Left ventricle myocardium inferior (tissue), 1 donor: ENCODE results near the gene COL8A1. TPM values are rescaled to one million over a fixed set of nuclear protein-coding genes. Genes with fewer than 3 reads are reported as not detected.

ENCODE experiments used
- DNase-seq: peaks from one replicate; pipeline ENCODE4 v3.0.0-alpha.2; 2020
- H3K27ac ChIP-seq: fragments of 200-600 bp; replicated peaks from 2 replicates; pipeline ENCODE4 v1.8.0; 2021
- H3K27me3 ChIP-seq: fragments of 200-600 bp; 2 replicates; pipeline ENCODE4 v1.8.0; 2021; ENCODE audit warnings: low read depth
- H3K36me3 ChIP-seq: fragments of 200-600 bp; 2 replicates; pipeline ENCODE4 v1.8.0; 2021
- H3K4me1 ChIP-seq: fragments of 200-600 bp; 2 replicates; pipeline ENCODE4 v1.8.0; 2021
- H3K4me3 ChIP-seq: fragments of 200-600 bp; 2 replicates; pipeline ENCODE4 v1.8.0; 2021; ENCODE audit warnings: mild to moderate bottlenecking, moderate library complexity
- H3K9me3 ChIP-seq: fragments of 200-600 bp; replicated peaks from 2 replicates; pipeline ENCODE4 v1.8.0; 2021
- intact Hi-C: fragments of 100-400 bp; cut with micrococcal nuclease; formaldehyde crosslinking; loops from one replicate; pipeline ENCODE4 v1.11.0; 2022
- total RNA-seq: library from RNA; stranded (reverse); fragmentation: NEBNext Ultra II Directional; extraction: Animal tissue kit (Norgen Biotek cat#: 25700); gene quantifications from one replicate; pipeline ENCODE4 v1.2.1, GENCODE V29; 2021
- TF ChIP-seq, protein P1 (sequence below): fragments of 200-600 bp; IDR thresholded peaks from 2 replicates; pipeline ENCODE4 v1.8.0; 2021; ENCODE audit warnings: antibody characterized with exemption, mild to moderate bottlenecking, borderline replicate concordance
- donor health status: DM: no; HTN: yes; CAD: no; lungs with severe emphysema.

The COL8A1 gene
- total RNA-seq, 1 donor from 2014 or later: 16.4 TPM

GRCh38 chr3:99645277-99646106, 7.1 kb downstream of the COL8A1 start:
- Histone ChIP-seq H3K4me3 (no peak overlapping the region), H3K27ac (peak overlapping the region; percentile 66)

GRCh38 chr3:99646107-99646435, 7.7 kb downstream of the COL8A1 start:
- Histone ChIP-seq H3K4me3 (no peak overlapping the region), H3K4me1 (peaks cover 5% of the 10 kb centered on the region), H3K36me3 (no peaks in the 10 kb centered on the region), H3K27me3 (no peaks in the 10 kb centered on the region), H3K27ac (peak overlapping the region; percentile 66), H3K9me3 (no peaks in the 10 kb centered on the region)
- TF ChIP-seq, protein P1, sequence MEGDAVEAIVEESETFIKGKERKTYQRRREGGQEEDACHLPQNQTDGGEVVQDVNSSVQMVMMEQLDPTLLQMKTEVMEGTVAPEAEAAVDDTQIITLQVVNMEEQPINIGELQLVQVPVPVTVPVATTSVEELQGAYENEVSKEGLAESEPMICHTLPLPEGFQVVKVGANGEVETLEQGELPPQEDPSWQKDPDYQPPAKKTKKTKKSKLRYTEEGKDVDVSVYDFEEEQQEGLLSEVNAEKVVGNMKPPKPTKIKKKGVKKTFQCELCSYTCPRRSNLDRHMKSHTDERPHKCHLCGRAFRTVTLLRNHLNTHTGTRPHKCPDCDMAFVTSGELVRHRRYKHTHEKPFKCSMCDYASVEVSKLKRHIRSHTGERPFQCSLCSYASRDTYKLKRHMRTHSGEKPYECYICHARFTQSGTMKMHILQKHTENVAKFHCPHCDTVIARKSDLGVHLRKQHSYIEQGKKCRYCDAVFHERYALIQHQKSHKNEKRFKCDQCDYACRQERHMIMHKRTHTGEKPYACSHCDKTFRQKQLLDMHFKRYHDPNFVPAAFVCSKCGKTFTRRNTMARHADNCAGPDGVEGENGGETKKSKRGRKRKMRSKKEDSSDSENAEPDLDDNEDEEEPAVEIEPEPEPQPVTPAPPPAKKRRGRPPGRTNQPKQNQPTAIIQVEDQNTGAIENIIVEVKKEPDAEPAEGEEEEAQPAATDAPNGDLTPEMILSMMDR: no peak
- intact Hi-C loops: no loop called here
- DNase-seq: no peak

More at GRCh38 chr3:99645277-99646106, 7.1 kb downstream of the COL8A1 start:
- TF ChIP-seq, protein P1: peak; percentile 67
- H3K36me3 ChIP-seq: no peaks in the 10 kb centered on the region
- no peaks in the 10 kb centered on the region for H3K9me3 ChIP-seq
- no peak for DNase-seq
- no peaks in the 10 kb centered on the region for H3K27me3 ChIP-seq
- intact Hi-C loops: no loop called here
- H3K4me1 ChIP-seq: peaks cover 4% of the 10 kb centered on the region

DNA sequence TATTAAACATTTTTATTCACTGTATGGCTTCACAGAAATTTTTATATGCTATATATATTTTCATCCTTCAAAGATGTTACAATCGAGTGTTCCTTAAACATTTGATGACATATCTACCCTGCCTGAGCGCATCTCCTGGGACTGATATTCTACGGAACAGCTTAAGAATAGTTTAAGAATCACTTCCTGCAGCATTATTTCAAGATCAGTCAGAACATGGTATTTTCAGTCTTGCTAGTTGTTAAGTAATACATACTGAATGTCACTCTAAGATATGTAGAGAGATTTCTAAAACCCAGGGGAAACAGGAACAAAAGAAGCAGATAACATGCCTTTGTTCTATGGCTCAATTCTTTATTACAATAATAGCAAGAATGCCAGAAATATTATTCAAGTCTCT, 8.7 kb downstream of the COL8A1 start:
- no peak overlapping the region for H3K4me3 ChIP-seq
- H3K27me3 ChIP-seq: no peaks in the 10 kb centered on the region
- H3K9me3 ChIP-seq: no peaks in the 10 kb centered on the region
- peak overlapping the region; percentile 66 for H3K27ac ChIP-seq
- peaks cover 15% of the 10 kb centered on the region for H3K4me1 ChIP-seq
- TF ChIP-seq, protein P1: no peak
- intact Hi-C loops: no loop called here
- DNase-seq: no peak
- H3K36me3 ChIP-seq: no peaks in the 10 kb centered on the region

DNA sequence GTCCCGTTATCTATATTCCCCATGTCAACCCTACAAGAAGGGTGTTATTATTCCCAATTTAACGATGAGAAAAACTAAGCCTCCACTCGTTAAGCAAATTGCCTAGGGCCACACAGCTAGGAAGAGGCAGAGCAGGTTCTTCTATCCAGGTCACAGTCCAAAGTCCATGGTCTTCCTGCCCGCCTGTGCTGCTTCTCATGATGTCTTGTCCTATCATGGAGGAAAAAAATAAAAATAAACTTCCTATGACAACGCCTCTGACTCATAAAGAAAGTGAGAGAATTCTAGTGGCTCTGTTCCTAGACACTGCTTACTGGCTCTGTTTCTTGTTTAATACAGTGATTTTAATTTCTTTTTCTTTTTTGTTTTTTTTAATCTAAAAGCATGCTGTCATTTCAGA, 9.7 kb downstream of the COL8A1 start:
- no peak overlapping the region for H3K4me3 ChIP-seq
- H3K27me3 ChIP-seq: no peaks in the 10 kb centered on the region
- DNase-seq: no peak
- H3K4me1 ChIP-seq: peaks cover 15% of the 10 kb centered on the region
- H3K9me3 ChIP-seq: no peaks in the 10 kb centered on the region
- intact Hi-C loops: no loop called here
- peak overlapping the region; percentile 66 for H3K27ac ChIP-seq
- H3K36me3 ChIP-seq: no peaks in the 10 kb centered on the region
- TF ChIP-seq, protein P1: no peak

- no peaks in the 10 kb centered on the region for H3K36me3 ChIP-seq
- peak overlapping the region; percentile 66 for H3K27ac ChIP-seq
- no peak for DNase-seq
- H3K9me3 ChIP-seq: no peaks in the 10 kb centered on the region
- peaks cover 15% of the 10 kb centered on the region for H3K4me1 ChIP-seq
- H3K27me3 ChIP-seq: no peaks in the 10 kb centered on the region
- intact Hi-C loops: no loop called here
- TF ChIP-seq, protein P1: no peak
- no peak overlapping the region for H3K4me3 ChIP-seq
Measured at GRCh38 chr3:99648516-99648915, 10.1 kb downstream of the COL8A1 start.
